Measurements from ENCODE around the gene LRRC8A. TPM values are rescaled to one million over a fixed set of nuclear protein-coding genes. Genes with fewer than 3 reads are reported as not detected.

The LRRC8A gene
- polyA plus RNA-seq, 1 donor from 2014 or later = 11.6 TPM

DNA sequence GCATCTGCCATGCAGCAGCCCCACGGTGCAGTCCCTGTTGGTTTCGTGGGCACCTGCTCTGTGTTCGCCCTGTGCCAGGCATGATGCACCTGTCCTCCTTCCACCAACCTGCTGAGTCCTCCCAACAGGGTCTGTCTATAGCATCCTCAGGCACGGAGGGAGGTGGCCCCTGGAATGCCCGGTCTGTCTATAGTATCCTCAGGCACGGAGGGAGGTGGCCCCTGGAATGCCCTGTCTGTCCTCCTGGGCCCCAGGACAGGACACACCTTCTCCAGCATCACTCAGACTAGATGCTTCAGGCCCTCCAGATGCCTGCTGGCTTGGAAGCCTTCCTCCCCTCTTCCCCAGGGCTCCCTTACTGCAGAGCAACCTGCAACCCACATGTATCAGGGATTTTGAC lies 29.0 kb downstream of the LRRC8A start:
- no peak overlapping the region for H3K4me2 ChIP-seq (ENCODE audit: low read length)
- no peak for TF ChIP-seq MXI1 (conservative IDR thresholded peaks at IDR 0.05; ENCODE audit: poor library complexity, severe bottlenecking)
- TF ChIP-seq EP300 (conservative IDR thresholded peaks at IDR 0.05; ENCODE audit: poor library complexity, severe bottlenecking) = no peak
- TF ChIP-seq, protein P1, sequence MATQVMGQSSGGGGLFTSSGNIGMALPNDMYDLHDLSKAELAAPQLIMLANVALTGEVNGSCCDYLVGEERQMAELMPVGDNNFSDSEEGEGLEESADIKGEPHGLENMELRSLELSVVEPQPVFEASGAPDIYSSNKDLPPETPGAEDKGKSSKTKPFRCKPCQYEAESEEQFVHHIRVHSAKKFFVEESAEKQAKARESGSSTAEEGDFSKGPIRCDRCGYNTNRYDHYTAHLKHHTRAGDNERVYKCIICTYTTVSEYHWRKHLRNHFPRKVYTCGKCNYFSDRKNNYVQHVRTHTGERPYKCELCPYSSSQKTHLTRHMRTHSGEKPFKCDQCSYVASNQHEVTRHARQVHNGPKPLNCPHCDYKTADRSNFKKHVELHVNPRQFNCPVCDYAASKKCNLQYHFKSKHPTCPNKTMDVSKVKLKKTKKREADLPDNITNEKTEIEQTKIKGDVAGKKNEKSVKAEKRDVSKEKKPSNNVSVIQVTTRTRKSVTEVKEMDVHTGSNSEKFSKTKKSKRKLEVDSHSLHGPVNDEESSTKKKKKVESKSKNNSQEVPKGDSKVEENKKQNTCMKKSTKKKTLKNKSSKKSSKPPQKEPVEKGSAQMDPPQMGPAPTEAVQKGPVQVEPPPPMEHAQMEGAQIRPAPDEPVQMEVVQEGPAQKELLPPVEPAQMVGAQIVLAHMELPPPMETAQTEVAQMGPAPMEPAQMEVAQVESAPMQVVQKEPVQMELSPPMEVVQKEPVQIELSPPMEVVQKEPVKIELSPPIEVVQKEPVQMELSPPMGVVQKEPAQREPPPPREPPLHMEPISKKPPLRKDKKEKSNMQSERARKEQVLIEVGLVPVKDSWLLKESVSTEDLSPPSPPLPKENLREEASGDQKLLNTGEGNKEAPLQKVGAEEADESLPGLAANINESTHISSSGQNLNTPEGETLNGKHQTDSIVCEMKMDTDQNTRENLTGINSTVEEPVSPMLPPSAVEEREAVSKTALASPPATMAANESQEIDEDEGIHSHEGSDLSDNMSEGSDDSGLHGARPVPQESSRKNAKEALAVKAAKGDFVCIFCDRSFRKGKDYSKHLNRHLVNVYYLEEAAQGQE (IDR thresholded peaks at IDR 0.05; ENCODE audit: borderline replicate concordance) = no peak
- TF ChIP-seq, protein P2, sequence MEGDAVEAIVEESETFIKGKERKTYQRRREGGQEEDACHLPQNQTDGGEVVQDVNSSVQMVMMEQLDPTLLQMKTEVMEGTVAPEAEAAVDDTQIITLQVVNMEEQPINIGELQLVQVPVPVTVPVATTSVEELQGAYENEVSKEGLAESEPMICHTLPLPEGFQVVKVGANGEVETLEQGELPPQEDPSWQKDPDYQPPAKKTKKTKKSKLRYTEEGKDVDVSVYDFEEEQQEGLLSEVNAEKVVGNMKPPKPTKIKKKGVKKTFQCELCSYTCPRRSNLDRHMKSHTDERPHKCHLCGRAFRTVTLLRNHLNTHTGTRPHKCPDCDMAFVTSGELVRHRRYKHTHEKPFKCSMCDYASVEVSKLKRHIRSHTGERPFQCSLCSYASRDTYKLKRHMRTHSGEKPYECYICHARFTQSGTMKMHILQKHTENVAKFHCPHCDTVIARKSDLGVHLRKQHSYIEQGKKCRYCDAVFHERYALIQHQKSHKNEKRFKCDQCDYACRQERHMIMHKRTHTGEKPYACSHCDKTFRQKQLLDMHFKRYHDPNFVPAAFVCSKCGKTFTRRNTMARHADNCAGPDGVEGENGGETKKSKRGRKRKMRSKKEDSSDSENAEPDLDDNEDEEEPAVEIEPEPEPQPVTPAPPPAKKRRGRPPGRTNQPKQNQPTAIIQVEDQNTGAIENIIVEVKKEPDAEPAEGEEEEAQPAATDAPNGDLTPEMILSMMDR (IDR thresholded peaks at IDR 0.05; ENCODE audit: poor library complexity, severe bottlenecking) = no peak
- H3K9ac ChIP-seq (ENCODE audit: low read length) = no peak overlapping the region
- no peak overlapping the region for H3K27ac ChIP-seq (ENCODE audit: low read length)
- H3K36me3 ChIP-seq (ENCODE audit: insufficient read depth, low read length) = peaks cover 6% of the 10 kb centered on the region
- H3F3A ChIP-seq (ENCODE audit: insufficient read depth, low read length, poor library complexity, severe bottlenecking) = no peaks in the 10 kb centered on the region
- H2AFZ ChIP-seq (ENCODE audit: low read depth, low read length) = no peak overlapping the region
- no peaks in the 10 kb centered on the region for H3K9me3 ChIP-seq (ENCODE audit: low read length)
- no peak overlapping the region for H3K4me3 ChIP-seq (ENCODE audit: low read length)
- no peaks in the 10 kb centered on the region for H4K20me1 ChIP-seq (ENCODE audit: insufficient read depth)
- peaks cover 4% of the 10 kb centered on the region for H3K79me2 ChIP-seq (replicated peaks; ENCODE audit: insufficient read depth, low read length)
- H3K9me2 ChIP-seq (ENCODE audit: insufficient read depth, low read length) = no peaks in the 10 kb centered on the region
- H3K27me3 ChIP-seq (ENCODE audit: insufficient read depth, low read depth, low read length) = no peaks in the 10 kb centered on the region

DNA sequence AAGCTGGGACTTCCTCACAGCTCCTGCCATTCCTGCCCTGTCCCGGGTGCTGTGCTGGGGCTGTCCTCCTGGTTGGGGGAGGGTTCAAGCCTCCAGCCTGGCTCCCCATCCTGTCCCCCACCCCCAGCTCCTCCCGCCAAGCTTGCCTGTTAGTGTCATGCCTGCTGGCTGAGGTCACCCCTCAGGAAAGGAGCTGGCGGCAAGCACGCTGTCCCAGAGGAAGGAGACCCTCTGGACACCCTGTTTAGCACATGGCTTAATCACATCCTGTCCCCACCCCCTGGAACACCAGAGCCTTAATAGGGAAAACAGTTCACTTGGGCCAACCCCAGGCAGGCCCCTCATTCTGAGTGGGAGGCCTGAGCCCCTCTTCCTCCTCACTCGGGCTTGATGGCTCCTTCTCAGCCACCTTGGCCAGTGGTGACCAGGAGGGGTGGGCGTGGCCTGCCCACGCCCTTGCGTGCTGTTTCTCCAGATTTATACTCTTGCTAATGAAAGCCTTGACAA lies 29.6 kb downstream of the LRRC8A start:
- no peaks in the 10 kb centered on the region for H3K27me3 ChIP-seq (ENCODE audit: insufficient read depth, low read depth, low read length)
- H3K36me3 ChIP-seq (ENCODE audit: insufficient read depth, low read length) = peaks cover 6% of the 10 kb centered on the region
- no peaks in the 10 kb centered on the region for H3K9me2 ChIP-seq (ENCODE audit: insufficient read depth, low read length)
- H3K9me3 ChIP-seq (ENCODE audit: low read length) = no peaks in the 10 kb centered on the region
- no peak for TF ChIP-seq MXI1 (conservative IDR thresholded peaks at IDR 0.05; ENCODE audit: poor library complexity, severe bottlenecking)
- no peak for TF ChIP-seq POLR2AphosphoS5 (IDR thresholded peaks at IDR 0.05)
- TF ChIP-seq, protein P2 (IDR thresholded peaks at IDR 0.05; ENCODE audit: poor library complexity, severe bottlenecking) = no peak
- TF ChIP-seq EP300 (conservative IDR thresholded peaks at IDR 0.05; ENCODE audit: poor library complexity, severe bottlenecking) = no peak
- TF ChIP-seq RAD21 (conservative IDR thresholded peaks at IDR 0.05) = no peak
- no peak for TF ChIP-seq SMC3 (conservative IDR thresholded peaks at IDR 0.05; ENCODE audit: poor library complexity)
- no peak for TF ChIP-seq EZH2 (IDR thresholded peaks at IDR 0.05; ENCODE audit: borderline replicate concordance, insufficient read depth, low read length, poor library complexity, severe bottlenecking)
- no peak for TF ChIP-seq TAF1 (IDR thresholded peaks at IDR 0.05; ENCODE audit: low read depth)
- TF ChIP-seq, protein P1 (IDR thresholded peaks at IDR 0.05; ENCODE audit: borderline replicate concordance) = no peak
- H3F3A ChIP-seq (ENCODE audit: insufficient read depth, low read length, poor library complexity, severe bottlenecking) = no peaks in the 10 kb centered on the region
- H3K9ac ChIP-seq (ENCODE audit: low read length) = no peak overlapping the region
- H3K27ac ChIP-seq (ENCODE audit: low read length) = no peak overlapping the region
- H3K79me2 ChIP-seq (replicated peaks; ENCODE audit: insufficient read depth, low read length) = peaks cover 4% of the 10 kb centered on the region
- H3K4me2 ChIP-seq (ENCODE audit: low read length) = no peak overlapping the region
- H4K20me1 ChIP-seq (ENCODE audit: insufficient read depth) = no peaks in the 10 kb centered on the region
- no peak overlapping the region for H2AFZ ChIP-seq (ENCODE audit: low read depth, low read length)
- no peak overlapping the region for H3K4me3 ChIP-seq (ENCODE audit: low read length)

Measured in neural cell (in vitro differentiated cells).